ENCODE results near the gene RELA.

Gene RELA

DNA sequence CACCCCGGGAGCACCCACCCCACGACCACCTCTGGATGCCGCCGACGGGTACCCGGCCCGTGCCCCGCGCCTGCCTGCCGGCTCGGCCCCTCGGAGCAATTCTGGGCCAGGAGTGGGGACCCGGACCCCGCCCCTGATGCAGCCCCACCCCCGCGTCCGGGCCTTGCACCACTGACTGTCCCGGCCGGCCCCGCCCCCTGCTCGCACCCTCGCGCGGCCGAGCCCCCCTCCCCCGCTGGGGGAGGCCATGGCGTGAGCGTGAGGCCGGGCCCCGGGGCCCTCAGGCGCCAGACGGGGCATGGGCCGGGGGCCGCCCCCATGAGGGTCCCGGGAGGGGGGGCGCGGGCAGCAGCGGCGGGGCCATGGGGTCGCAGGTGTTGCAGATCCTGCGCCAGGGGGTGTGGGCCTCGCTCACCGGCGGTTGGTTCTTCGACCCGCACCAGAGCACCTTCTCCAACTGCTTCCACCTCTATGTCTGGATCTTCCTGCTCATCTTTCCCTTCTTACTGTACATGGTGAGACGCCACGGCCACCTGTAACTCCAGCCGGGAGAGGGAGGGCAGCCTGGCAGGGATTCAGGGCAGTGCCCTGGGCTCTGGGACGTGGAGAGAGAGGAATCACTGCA lies 46.7 kb downstream of the RELA start:
- H3K9me3 ChIP-seq (ENCODE audit: low read length), result no peaks in the 10 kb centered on the region
- no peaks in the 10 kb centered on the region for H3K27me3 ChIP-seq (ENCODE audit: insufficient read depth, low read length)
- H2AFZ ChIP-seq (ENCODE audit: low read depth, low read length), result no peak overlapping the region
- peaks cover 43% of the 10 kb centered on the region for H3K4me1 ChIP-seq (ENCODE audit: insufficient read depth, low read length)
- H3K4me3 ChIP-seq (ENCODE audit: low read length), result peak overlapping the region; percentile 83
- H3K36me3 ChIP-seq (ENCODE audit: insufficient read depth, low read length), result peaks cover 36% of the 10 kb centered on the region

DNA sequence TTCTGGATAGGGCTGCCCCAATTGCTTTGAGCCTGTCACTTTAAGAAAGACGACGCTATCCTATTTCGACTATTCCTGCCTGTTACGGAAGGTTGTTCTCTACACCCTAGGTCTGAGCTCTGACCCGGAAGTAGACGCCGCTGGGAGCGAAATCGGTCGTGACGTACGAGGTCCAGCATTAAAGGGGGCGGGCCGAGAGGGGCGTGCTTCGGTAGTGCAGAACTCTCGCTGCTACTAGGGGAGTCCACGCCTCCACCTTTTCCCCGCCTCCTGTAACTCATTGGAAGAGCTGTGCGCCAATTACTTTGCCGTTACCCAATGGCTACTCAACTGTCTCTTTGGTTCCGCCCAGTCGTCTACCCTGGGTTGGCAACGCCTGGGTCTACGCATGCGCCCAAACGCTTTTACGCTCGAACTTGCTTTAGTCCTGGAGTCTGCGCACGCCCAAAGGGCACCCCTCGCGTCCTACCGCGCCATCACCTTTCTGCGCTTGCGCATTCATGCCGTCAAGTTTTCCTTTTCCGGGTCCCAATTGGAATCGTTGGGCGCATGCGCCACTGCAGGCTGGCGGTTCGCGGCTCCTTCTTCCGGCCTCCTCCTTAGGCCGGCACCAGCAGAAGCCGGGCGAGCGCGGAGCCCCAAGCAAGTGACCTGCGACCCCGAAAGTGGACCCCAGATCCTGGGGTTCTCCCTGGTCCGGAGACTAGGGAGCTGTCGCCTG lies 47.3 kb downstream of the RELA start, which contains the start of gene PCNX3:
Gene PCNX3 (plus strand): TSS at position 548 of the 721 bp plus-strand sequence. CDS start 536 bp downstream, outside the sequence.
- Histone ChIP-seq H2AFZ (ENCODE audit: low read depth, low read length) (peak within 1 kb of the TSS; percentile 49), H3K36me3 (ENCODE audit: insufficient read depth, low read length) (peaks cover 35% of the 10 kb centered on the region), H3K4me1 (ENCODE audit: insufficient read depth, low read length) (peaks cover 47% of the 10 kb centered on the region)

DNA sequence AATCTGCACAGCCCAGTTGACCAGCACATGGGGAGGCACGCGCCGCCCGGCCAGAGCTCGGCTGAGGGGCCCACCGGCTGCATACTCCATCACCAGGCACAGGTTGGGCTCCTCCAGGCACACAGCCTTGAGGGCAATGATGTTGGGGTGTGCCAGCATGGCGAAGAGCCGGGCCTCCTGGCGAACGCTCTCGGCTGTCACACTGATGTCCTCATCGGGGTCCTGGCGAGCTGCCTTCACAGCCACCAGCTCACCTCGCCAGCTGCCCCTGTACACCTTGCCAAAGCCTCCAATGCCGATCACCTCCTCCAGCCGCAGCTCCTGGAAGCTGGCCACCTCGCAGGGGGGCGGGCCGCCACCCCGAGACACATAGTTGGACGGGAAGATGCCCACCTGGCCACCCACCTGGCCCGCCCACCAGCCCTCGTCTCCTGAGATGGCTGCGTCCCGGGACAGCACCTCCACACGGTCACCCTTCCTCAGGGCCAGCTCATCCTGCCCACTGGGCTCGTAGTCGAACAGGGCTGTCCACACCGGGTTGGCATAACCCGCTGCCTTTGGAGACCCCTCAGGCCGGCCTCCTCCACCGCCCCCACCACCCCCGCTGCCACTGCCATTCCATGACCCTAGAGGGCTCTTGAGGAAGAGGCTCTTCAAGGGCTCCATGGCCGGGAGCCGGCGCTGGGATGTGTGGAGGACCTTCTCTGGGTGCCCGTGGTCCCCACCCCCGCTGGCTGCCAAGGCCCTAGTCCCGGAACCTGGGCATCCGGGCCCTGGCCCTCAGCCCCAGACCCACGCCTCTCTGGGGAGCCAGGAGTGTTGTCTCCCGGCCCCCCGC lies 49.4 kb downstream of the RELA start:
- peak overlapping the region; percentile 49 for H2AFZ ChIP-seq (ENCODE audit: low read depth, low read length)
- no peaks in the 10 kb centered on the region for H3K27me3 ChIP-seq (ENCODE audit: insufficient read depth, low read length)
- peak overlapping the region; percentile 83 for H3K4me3 ChIP-seq (ENCODE audit: low read length)
- H3K4me1 ChIP-seq (ENCODE audit: insufficient read depth, low read length), result peaks cover 47% of the 10 kb centered on the region
- peaks cover 20% of the 10 kb centered on the region for H3K36me3 ChIP-seq (ENCODE audit: insufficient read depth, low read length)
- H3K9me3 ChIP-seq (ENCODE audit: low read length), result no peaks in the 10 kb centered on the region

More for the DNA sequence above, 47.3 kb downstream of the RELA start, which contains the start of gene PCNX3:
- peak within 1 kb of the TSS; percentile 83 for H3K4me3 ChIP-seq (ENCODE audit: low read length)
- no peaks in the 10 kb centered on the region for H3K27me3 ChIP-seq (ENCODE audit: insufficient read depth, low read length)
- H3K9me3 ChIP-seq (ENCODE audit: low read length), result no peaks in the 10 kb centered on the region

DNA sequence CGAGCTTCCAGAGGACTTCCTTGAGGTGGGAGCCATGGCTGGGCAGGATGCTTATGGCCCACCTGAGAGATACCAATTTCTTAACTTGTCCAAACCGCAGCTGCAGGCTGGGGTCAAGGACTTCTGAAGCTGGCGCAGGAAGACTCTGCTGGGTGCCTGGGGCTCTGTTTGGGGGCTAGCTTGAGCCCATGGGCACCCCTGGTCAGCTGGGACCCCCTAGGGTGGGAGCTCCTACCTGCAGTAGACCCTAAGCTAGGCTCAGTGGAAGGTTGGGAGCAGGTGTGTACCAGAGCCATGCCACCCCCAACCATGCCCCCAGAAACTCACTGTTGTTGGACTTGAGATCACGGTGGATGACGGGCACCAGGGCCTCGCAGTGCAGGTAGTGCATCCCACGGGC lies 50.0 kb downstream of the RELA start:
- no peaks in the 10 kb centered on the region for H3K27me3 ChIP-seq (ENCODE audit: insufficient read depth, low read length)
- H3K9me3 ChIP-seq (ENCODE audit: low read length), result no peaks in the 10 kb centered on the region
- H3K4me1 ChIP-seq (ENCODE audit: insufficient read depth, low read length), result peaks cover 47% of the 10 kb centered on the region
- H3K4me3 ChIP-seq (ENCODE audit: low read length), result peak overlapping the region; percentile 83
- peaks cover 20% of the 10 kb centered on the region for H3K36me3 ChIP-seq (ENCODE audit: insufficient read depth, low read length)
- no peak overlapping the region for H2AFZ ChIP-seq (ENCODE audit: low read depth, low read length)

DNA sequence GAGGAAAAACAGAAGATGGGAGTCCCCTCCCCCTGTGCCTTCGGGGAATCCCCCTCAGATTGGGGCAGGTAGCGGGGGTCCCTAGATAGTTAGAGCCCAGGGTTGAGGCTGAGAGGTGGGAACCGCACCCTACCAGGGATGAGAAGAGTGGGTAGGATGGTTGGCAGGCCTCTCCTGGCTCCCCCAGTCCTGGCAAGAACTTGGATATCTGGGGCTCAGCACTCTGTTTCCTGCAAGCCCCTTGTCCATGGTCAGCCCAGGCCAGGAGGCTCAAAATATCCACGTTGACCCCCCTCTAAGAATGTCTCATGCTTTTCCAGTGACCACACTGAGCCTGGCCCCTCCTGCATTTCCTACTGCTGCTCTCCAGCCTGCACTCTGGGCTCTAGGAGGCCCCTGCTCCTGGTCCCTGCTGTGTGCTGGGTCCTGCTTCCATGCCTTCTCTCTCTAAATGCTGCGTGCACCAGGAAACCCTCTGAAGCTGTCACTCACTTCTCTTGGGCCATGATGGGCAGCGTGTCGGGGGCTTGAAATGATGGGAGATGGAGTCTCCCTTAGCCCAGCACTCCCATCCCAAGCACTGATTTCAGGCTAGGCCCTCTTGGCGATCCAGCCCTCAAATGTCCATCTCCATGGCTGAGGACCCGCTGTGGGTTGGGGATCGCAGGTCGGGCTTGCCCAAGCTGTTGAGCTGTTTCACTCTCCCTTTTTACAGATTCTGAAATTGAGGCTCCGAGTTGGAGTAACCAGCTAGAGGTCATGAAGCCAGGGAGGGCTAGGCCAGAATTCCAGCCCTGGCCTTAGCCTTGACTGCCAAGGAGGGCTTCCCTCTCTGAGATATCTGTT lies 50.7 kb downstream of the RELA start:
- no peaks in the 10 kb centered on the region for H3K9me3 ChIP-seq (ENCODE audit: low read length)
- peaks cover 17% of the 10 kb centered on the region for H3K36me3 ChIP-seq (ENCODE audit: insufficient read depth, low read length)
- no peak overlapping the region for H3K4me3 ChIP-seq (ENCODE audit: low read length)

DNA sequence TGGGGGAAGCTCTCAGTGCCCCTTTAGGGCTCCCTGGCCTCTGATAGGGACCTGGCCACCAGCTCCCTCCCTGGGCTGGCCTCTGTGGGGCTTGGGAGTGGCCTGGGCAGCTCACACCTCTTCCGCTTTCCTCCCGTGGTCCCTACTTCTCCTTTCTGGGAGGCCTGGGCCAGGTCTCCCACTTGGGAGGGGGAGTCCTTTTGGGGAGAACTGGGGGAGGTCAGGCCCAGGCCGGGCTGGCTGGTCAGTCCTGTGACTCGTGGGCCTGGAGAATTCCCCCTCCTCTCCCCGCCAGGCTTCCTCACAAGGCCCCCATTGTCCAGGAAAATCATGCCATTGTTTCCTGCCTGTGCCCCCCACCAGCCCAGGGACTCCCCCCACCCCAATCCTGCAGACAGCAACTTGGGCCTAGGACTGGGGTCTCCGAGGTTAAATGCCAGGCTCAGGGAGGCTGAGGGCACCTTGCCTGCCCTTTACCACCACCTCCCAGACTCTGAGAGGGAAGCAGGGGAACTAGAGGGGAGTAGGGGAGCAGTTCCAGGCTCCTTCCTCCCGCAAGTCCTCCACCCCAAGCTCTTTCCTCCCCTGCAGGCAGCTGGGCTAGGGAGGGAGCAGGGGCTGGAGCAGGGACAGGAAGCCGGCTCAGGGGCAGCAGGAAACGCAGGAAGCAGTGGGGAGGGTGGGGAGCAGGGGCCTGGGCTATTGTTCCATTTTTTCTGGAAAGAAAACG lies 51.5 kb downstream of the RELA start:
- Histone ChIP-seq H2AFZ (ENCODE audit: low read depth, low read length) (no peak overlapping the region), H3K4me1 (ENCODE audit: insufficient read depth, low read length) (peaks cover 34% of the 10 kb centered on the region), H3K27me3 (ENCODE audit: insufficient read depth, low read length) (no peaks in the 10 kb centered on the region), H3K36me3 (ENCODE audit: insufficient read depth, low read length) (peaks cover 20% of the 10 kb centered on the region), H3K9me3 (ENCODE audit: low read length) (no peaks in the 10 kb centered on the region), H3K4me3 (ENCODE audit: low read length) (no peak overlapping the region)

More for the DNA sequence above, 50.7 kb downstream of the RELA start:
- H2AFZ ChIP-seq (ENCODE audit: low read depth, low read length), result no peak overlapping the region
- no peaks in the 10 kb centered on the region for H3K27me3 ChIP-seq (ENCODE audit: insufficient read depth, low read length)
- H3K4me1 ChIP-seq (ENCODE audit: insufficient read depth, low read length), result peaks cover 42% of the 10 kb centered on the region

DNA sequence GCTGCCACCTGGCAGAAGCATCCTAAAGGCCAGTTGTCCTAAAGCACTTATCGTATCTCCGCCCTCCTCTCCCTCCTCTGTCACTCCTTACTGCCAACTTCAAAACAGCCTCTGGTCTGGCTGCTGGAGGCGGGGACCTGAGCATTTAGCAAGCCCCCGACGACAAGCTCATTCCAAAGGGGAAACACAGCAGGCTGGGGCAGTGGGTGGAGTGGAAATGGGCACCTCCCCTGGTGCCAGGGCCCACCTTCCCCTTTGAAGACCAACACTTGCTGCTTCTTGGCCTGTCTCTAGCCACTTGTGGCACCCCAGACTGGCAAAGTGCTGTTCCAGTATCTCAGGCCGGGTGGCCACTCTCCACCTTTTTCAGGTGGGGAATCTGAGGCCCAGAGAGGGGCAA lies 52.3 kb downstream of the RELA start:
- Histone ChIP-seq H3K4me3 (ENCODE audit: low read length) (no peak overlapping the region), H3K27me3 (ENCODE audit: insufficient read depth, low read length) (no peaks in the 10 kb centered on the region), H3K36me3 (ENCODE audit: insufficient read depth, low read length) (peaks cover 28% of the 10 kb centered on the region), H3K9me3 (ENCODE audit: low read length) (no peaks in the 10 kb centered on the region), H2AFZ (ENCODE audit: low read depth, low read length) (no peak overlapping the region), H3K4me1 (ENCODE audit: insufficient read depth, low read length) (peaks cover 34% of the 10 kb centered on the region)

DNA sequence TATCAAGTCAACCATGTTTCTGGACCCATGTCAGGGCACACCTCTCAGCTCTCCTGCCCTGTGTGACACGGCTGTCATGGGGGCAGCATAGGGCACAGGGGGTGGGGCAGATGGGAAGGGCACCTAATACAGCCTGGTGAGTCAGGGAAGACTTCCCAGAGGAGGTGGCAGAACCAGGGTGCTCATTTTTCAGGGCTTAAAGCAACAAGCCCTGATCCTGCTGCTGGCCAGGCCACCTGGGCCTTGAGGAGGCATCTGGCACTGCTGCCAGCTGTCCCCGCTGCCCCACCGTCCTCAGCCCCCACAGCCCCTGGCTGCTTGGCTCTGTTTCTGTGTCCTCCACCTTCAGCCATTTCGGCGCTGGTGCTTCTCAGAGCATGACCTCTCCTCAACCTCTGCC lies 53.1 kb downstream of the RELA start:
- Histone ChIP-seq H3K36me3 (ENCODE audit: insufficient read depth, low read length) (peaks cover 34% of the 10 kb centered on the region), H3K4me1 (ENCODE audit: insufficient read depth, low read length) (peaks cover 34% of the 10 kb centered on the region)

DNA sequence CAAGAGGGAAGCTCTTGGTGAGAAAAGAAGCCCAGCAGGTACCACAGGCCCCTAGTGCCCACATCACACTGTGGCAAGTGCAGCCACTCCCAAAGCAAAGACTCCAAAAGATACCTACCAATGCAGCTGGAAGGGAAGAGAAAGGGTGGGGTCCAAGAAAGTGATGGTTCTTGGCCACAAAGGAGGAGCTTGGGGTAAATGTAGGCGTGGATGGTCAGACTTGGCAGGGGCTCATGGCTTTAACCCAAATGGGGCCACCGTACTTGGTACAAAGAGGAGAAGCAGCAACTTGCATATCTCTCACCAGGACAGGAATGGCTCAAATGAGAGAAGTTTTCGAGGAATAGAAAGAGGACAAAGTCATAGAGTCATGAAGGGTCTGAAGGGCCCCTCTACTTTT lies 53.5 kb downstream of the RELA start:
- Histone ChIP-seq H3K4me3 (ENCODE audit: low read length) (no peak overlapping the region), H2AFZ (ENCODE audit: low read depth, low read length) (no peak overlapping the region), H3K4me1 (ENCODE audit: insufficient read depth, low read length) (peaks cover 32% of the 10 kb centered on the region), H3K36me3 (ENCODE audit: insufficient read depth, low read length) (peaks cover 39% of the 10 kb centered on the region), H3K27me3 (ENCODE audit: insufficient read depth, low read length) (no peaks in the 10 kb centered on the region), H3K9me3 (ENCODE audit: low read length) (no peaks in the 10 kb centered on the region)

More for the DNA sequence above, 53.1 kb downstream of the RELA start:
- no peak overlapping the region for H2AFZ ChIP-seq (ENCODE audit: low read depth, low read length)
- no peak overlapping the region for H3K4me3 ChIP-seq (ENCODE audit: low read length)
- no peaks in the 10 kb centered on the region for H3K27me3 ChIP-seq (ENCODE audit: insufficient read depth, low read length)
- H3K9me3 ChIP-seq (ENCODE audit: low read length), result no peaks in the 10 kb centered on the region

DNA sequence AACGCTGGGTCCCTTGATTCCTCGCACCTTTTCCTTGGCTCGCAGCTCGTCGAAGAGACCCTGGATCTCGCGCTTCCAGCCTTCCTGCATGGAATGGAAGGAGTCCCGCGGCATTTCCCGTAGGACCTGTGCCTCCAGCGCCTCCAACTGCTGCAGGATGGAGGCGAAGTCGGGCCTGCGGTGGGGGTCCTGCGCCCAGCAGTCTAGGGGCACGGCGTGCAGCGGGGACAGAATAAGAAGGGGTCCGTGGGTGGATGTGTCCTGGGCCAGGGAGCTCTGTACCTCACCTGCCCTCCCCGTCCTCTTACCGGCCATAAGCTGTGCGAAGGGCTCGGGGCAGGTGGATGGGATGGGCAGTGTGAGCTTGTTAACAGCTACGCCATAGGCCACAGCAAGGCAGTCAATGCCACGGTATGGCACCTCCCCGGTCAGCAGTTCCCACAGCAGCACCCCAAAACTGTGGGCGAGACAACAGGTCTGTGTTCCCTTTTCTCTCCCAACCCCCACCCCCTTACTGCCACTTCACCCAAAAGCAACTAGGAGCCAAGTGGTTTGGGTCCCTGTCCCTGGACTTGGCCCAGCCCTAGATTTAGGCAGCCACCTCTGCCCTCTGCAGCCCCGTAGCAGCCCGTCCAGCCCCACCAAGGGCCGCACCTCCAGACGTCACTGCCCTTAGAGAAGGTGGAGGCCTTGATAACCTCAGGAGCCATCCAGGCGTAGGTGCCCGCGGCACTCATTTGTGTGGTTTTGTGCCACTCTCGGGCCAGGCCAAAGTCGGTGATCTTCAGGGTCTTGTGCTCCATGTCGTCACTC lies 54.9 kb downstream of the RELA start:
- no peak overlapping the region for H2AFZ ChIP-seq (ENCODE audit: low read depth, low read length)
- H3K36me3 ChIP-seq (ENCODE audit: insufficient read depth, low read length), result peaks cover 52% of the 10 kb centered on the region
- H3K4me3 ChIP-seq (ENCODE audit: low read length), result no peak overlapping the region
- H3K27me3 ChIP-seq (ENCODE audit: insufficient read depth, low read length), result no peaks in the 10 kb centered on the region
- H3K4me1 ChIP-seq (ENCODE audit: insufficient read depth, low read length), result peaks cover 20% of the 10 kb centered on the region
- H3K9me3 ChIP-seq (ENCODE audit: low read length), result no peaks in the 10 kb centered on the region

DNA sequence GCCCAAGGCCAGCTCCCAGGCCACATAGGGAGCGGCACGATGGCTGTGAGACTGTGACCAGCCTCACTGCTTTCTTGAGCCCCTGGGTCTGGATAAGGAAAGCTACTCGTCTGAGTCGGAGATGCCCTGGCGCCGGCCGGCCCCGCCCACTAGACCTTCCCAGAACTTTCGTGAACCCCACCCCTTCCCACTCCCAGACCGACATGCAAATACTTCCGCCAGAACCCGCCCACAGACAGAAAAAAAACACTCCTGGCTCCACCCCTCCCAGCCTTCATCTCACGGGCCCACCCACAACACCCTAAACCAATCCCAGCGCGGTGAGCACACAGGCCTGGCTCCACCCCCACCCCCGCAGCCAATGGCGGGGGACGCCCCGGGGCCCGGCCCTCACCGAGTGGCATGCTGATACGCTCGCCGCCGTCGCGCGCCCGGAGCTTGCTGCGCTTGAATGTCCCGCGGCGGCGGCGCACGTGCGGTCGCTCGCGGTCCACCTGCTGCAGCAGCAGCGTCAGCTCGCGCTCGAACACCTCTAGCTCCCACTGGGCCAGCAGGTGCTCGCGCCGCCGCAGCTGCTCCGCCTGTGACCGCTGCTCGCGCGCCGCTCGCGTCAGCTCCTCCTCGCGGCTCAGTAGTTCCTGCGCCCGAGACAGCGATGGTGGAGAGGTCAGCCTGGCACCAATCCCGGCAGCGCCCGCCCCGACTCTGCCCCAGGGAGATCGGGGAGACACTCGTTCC lies 55.7 kb downstream of the RELA start:
- Histone ChIP-seq H3K36me3 (ENCODE audit: insufficient read depth, low read length) (peaks cover 56% of the 10 kb centered on the region), H3K4me3 (ENCODE audit: low read length) (no peak overlapping the region)

More for the DNA sequence above, 55.7 kb downstream of the RELA start:
- no peak overlapping the region for H2AFZ ChIP-seq (ENCODE audit: low read depth, low read length)
- no peaks in the 10 kb centered on the region for H3K27me3 ChIP-seq (ENCODE audit: insufficient read depth, low read length)
- no peaks in the 10 kb centered on the region for H3K9me3 ChIP-seq (ENCODE audit: low read length)
- H3K4me1 ChIP-seq (ENCODE audit: insufficient read depth, low read length), result peaks cover 13% of the 10 kb centered on the region
